ENCODE measurements around the gene TRIM24.
A peak's percentile ranks its signal among the peaks of the same experiment; 100 is the strongest.
"Not testable (repeated sequence)": the region's sequence is repeated elsewhere in the genome, so short reads cannot be mapped to it uniquely, and the experiment has no call there.

Gene TRIM24

DNA sequence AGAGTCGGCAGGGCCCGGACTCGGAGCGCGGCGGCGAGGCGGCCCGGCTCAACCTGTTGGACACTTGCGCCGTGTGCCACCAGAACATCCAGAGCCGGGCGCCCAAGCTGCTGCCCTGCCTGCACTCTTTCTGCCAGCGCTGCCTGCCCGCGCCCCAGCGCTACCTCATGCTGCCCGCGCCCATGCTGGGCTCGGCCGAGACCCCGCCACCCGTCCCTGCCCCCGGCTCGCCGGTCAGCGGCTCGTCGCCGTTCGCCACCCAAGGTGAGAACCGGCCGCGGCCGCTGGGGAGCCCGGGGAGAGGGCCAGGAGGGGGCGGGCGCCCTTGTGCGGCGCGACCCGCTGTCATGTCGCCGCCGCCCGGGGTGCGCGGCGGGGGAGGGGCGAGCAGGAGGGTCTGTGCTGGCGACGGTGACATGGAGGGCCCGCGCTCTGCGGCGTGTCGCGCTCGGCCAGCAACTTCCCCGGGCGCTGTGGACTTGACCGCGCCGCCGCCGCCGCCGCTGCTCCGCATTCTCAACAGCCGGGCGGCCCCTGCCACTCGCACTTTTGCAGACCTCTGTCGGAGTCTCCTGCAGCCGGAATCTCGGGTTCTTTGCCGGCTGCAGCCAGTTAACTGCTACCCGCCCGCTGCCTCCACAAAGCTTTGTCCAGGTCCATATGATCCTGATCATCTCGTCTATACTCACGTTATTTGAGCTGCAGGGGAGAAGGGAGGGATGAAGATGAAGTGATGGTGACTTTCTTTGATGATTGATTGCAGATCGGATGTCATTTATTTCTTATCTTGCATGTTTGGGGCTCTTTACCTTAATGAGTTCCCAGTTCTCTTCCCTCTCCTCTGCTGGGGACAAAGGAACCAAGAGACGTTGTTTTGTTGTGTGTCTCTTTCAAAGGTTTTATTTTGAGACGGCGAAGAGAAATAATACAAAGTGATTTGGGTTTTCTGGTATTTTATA is 869 bp downstream of the TRIM24 start:
- DNase-seq: peak; percentile 30 to 58

DNA sequence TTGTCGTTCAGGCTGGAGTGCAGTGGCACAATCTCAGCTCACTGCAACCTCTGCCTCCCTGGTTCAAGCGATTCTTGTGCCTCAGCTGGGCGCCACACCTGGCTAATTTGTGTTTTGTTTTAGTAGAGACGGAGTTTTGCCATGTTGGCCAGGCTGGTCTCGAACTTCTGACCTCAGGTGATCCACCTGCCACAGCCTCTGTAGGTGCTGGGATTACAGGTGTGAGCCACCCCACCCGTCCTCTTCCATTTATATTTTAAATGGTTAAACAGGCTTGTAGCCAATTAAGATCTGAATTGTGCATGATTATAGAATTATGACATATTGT is 3.2 kb downstream of the TRIM24 start:
- not testable (repeated sequence) for DNase-seq

DNA sequence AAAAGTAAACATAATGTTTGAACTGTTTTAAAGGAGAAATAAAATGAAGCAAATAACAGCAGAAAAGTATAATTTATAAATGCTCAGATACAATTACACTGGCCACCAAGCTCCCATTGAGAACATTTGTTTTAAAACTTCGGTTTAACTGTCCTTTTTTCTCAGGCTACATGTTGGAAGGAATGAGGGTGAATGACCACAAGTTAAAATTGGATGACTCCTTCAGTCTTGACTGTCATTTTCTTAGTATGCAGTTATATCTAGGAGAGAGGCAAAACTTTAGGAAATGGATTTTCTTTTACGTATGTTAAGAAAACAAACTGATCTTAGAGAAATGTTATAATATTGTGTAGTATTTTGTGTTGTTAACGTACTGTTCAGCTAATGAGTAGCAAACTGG is 5.0 kb downstream of the TRIM24 start:
- no peak for DNase-seq

DNA sequence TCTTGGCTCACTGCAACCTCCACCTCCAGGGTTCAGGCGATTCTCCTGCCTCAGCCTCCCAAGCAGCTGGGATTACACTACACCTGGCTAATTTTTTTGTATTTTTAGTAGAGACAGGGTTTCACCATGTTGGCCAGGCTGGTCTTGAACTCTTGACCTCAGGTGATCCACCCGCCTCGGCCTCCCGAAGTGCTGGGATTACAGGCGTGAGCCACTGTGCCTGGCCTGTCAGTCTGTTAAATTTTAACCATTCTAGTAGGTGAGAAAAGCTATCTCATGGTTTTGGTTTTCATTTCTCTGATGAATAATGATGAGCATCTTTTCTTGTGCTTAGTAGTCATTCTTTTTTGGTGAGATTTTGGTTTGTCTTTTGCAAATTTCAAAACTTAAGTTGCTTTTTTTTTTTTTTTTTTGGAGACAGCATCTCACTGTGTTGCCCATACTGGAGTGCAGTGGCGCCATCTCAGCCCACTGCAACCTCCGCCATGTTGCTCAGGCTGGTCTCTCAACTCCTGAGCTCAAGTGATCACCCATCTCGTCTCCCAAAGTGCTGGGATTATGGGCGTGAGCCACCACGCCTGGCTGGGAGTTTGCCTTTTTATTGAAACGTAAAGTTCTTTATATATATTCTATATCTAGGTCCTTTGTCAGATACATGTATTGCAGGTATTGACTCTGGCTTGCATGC is 6.2 kb downstream of the TRIM24 start:
- not testable (repeated sequence) for DNase-seq

DNA sequence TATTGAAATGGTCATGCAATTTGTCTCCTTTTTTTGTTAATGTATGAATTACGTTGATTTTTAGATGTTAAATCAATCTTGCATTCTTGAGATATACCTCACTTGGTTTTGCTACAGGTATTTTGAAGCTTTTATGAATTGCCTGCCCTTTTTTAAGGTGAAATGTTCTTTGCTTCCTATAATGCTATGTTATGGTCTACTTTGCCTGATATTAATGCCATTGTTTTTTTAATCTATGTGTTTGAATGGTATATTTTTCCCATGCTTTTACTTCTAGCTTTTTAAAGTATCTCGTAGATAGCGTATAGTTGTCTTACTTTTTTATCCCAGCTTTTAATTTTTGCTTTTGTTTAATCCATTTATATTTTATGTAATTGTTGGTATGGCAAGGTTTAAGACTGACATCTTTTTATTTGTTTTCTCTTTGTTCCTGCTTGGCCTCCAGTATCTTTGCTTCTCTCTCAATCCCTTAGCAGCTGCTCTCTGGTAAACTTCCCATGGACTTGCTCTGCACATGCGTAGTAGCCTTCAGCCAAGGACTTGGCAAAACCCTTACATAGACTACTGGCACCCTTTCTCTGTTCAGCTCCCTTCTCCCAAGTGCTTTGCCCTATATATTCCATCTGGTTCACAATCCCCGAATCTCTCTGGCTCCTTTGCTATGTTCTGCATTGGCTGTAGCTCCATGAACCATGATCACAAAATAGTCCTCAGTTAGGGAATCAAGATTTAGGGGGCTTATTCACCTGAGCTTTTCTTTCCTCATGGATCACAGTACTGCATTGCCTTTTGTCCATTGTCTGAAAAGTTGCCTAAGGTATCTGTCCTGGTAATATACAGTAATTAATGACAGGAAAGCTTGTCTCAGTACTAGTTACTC is 8.4 kb downstream of the TRIM24 start:
- DNase-seq: peak; percentile 68 to 79

DNA sequence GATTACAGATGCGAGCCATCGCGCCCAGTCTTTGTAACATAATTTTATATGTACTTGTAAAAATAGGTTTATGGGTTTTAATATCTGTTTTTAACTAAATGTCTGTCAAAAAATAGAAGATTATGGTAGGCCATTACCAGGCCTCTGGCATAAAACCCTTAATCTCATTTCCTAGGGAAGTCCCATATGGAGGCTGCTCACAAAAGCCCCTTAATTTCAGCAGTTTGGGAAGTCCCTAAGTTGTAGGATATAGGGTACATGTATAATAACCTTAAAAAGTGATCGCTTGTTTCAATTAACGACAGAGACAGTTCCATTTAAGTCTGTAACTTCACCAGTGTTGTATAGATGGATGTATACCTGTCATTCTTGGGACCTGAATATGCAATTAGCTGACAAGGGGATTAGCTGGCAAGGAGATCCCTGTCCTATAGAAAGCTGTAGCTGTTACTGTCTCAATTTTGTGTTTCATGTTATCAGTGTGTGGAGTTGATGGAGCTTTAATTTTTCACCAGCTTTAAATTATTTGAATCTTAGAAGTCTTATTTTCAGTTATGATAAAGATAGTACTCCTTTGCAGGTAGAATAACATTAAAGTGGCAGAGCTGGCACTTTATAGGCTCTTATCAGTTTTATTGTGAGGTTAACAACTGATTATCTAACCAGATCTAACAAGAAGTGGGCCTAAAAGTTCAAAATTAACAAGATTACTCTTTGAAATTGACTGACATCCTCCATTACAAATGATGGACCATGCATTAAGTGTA is 10.5 kb downstream of the TRIM24 start:
- no peak for DNase-seq

DNA sequence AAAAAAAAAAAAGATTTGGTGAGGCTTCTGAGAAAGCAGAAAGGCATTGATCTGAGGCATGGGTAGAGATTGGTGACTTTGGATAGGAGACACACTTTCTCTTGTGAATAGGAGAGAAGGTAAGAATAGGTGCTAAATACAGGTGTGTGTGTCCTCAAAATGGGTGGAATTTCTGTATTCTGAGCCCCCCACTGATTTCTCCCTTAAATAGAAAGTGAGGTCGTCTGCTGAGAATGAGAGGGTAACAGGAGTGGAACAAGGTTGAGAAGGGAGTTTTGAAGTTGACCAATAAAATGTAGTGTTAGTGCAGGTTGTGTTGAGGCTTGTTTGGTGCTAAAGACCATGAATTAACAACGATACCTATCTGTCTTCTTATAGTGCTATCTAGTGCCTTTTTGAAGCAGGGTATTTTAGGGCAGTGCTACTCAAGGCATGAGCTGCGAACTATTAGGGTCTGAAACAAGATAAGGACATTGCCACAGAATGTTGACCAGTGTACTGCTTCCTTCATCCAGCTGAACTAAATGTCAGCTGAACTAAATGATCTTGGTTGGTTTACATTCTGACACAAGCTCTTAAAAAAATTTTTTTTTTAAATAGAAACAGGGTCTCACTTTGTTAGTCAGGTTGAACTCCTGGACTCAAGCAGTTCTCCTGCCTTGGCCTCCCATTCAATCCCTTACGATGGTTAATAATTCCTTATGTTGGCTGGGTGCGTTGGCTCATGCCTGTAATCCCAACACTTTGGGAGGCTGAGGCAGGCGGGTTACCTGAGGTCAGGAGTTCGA is 12.4 kb downstream of the TRIM24 start:
- DNase-seq: no peak

DNA sequence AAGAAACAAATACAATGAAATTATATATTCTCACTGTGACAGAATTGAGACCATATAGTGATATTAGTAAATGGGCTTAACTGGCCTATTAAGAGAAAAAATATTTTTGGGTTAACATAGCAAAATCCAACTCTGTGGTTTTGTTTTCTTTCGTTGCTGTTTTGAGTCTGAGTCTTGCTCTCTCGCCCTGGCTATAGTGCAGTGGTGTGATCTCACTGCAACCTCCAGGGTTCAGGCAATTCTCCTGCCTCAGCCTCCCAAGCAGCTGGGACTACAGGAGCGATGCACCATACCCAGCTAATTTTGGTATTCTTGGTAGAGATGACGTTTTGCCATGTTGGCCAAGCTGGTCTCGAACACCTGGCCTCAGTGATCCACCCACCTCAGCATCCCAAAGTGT is 15.3 kb downstream of the TRIM24 start:
- no peak for DNase-seq

DNA sequence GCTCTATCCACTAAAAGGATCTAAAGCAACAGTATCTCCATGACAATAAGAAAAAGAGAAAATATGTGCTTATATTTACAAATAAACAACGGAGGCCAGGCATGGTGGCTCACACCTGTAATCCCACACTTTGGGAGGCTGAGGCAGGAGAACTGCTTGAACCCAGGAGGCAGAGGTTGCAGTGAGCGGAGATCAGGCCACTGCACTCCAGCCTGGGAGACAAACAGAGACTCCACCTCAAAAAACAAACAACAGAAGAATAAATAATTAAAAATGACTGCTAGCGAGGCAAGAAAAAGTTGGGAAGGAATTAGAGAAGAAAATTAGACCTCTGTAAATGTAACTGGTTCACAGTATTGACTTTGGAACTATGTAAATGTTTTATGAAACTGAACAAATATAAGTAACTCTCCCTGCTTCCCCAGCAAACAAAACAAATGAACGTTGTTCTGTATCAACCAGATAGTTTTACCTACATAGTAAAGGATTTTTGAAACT is 17.1 kb downstream of the TRIM24 start:
- DNase-seq: no peak

DNA sequence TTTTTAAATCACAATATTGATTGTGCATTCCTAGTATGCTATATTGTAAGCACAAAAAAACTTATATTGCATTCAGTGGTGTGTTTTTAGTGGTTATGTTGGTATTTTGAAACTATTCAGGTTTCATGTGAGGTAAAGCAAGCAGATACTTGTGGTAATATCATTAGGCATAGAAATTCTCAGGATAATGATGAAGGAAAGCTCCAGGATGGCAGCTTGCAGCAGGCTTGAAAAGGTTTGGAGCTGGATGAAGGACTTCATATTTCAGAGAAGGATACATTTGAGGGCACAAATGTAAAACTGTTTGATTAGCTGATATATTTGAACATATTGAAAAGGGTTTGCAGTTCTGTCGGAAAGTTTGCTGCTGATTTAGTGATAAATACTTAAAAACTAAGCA is 17.5 kb downstream of the TRIM24 start:
- DNase-seq: no peak

DNA sequence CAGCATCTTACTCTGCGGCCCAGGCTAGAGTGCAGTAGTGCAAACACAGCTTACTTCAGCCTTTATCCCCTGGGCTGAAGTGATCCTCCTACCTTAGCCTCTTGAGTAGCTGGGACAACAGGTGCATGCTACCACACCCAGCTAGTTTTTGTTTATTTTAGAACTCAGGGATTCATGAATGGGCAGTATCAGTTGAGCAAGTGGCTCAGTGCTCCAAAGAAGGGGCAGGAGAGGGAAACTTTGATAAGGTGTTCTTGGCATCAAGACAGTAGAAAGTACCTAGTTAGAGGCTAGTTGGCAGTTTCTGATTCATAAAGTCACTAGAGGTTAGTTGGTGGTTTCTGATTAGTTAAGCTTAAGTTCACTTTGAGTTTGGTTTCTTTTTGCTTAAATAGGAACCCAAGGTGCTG is 18.4 kb downstream of the TRIM24 start:
- DNase-seq: no peak

DNA sequence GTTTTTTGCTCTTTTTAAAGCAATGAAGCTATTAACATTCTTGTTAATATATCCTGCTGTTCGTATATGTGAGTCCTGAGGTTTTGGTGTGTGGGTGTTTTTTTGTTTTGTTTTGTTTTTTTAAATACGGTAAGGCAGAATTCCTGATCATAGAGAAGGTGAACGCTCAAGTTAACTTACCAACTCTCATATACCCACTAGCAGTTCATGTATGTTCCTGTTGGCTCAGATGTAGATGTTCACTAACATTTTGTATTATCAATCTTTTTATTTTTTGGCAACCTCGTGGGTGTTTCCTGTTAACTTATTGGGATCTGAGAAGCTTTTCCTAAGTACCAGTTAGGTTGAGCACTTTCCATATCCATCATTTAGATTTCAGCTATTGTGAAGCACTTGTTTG is 20.5 kb downstream of the TRIM24 start:
- no peak for DNase-seq

DNA sequence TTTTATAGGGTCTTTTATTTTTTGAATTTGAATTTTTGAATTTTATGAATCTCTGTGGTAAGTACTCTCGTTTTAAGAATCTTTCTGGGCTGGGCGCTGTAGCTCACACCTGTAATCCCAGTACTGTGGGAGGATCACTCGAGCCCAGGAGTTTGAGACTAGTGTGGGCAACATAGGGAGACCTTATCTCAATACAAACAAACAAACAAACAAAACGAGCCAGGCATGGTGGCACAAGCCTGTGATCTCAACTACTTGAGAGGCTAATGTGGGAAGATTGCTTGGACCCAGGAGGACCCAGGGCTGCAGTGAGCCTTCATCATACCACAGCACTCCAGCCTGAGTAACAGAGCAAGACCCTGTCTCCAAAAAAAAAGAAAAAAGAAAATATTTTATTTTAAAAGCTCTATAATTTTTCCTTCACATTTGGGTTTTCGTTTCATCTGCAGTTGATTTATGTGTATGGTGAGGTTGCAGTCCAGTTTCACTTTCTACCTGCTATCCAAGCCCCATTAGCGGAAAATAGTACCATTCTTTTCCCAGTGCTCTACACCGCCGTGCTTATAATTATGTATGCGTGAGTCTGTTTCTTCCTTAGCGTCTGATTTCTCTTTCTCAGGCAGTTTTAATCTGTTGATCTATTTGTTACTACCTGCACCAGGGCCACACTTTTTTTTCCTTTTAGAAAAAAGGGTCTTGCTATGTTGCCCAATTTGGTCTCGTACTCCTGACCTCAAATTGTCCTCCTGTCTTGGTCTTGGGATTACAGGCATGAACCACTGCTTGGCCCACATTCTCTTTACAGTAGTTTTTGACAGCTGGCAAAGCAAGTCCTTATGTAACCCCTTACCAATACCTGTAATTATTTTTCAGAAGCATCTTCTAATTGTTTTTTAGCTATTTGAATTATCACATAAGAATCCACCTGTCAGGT is 21.7 kb downstream of the TRIM24 start:
- no peak for DNase-seq

DNA sequence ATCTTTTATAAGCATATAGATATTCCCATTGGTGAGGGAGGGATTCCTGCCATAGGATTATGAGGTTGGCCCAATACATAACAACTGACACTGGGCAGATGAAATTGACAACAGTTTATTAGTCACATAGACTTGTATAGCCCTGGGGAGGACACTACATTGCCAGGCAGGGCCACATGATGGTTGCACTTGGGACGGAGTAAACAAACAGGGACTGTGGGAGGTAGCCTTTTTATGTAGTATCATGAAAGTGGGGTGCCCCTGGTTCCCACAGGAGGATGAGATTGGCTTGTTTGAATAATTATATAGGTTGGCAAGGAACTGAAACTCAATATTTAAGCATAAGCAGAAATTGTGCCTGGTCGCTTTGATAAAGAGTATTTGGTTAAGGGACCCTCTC is 23.5 kb downstream of the TRIM24 start:
- no peak for DNase-seq

DNA sequence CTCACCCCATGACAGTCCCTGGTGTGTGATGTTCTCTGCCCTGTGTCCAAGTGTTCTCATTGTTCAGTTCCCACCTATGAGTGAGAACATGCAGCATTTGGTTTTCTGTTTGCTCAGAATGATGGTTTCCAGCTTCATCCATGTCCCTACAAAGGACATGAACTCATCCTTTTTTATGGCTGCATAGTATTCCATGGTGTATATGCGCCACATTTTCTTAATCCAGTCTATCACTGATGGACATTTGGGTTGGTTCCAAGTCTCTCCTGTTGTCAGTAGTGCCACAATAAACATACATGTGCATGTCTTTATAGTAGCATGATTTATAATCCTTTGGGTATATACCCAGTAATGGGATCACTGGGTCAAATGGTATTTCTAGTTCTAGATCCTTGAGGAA is 25.4 kb downstream of the TRIM24 start:
- not testable (repeated sequence) for DNase-seq

DNA sequence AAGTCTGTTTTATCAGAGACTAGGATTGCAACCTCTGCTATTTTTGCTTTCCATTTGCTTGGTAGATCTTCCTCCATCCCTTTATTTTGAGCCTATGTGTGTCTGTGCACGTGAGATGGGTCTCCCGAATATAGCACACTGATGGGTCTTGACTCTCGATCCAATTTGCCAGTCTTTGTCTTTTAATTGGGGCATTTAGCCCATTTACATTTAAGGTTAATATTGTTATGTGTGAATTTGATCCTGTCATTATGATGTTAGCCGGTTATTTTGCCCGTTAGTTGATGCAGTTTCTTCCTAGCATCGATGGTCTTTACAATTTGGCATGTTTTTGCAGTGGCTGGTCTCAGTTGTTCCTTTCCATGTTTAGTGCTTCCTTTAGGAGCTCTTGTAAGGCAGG is 29.1 kb downstream of the TRIM24 start:
- DNase-seq: not testable (repeated sequence)

DNA sequence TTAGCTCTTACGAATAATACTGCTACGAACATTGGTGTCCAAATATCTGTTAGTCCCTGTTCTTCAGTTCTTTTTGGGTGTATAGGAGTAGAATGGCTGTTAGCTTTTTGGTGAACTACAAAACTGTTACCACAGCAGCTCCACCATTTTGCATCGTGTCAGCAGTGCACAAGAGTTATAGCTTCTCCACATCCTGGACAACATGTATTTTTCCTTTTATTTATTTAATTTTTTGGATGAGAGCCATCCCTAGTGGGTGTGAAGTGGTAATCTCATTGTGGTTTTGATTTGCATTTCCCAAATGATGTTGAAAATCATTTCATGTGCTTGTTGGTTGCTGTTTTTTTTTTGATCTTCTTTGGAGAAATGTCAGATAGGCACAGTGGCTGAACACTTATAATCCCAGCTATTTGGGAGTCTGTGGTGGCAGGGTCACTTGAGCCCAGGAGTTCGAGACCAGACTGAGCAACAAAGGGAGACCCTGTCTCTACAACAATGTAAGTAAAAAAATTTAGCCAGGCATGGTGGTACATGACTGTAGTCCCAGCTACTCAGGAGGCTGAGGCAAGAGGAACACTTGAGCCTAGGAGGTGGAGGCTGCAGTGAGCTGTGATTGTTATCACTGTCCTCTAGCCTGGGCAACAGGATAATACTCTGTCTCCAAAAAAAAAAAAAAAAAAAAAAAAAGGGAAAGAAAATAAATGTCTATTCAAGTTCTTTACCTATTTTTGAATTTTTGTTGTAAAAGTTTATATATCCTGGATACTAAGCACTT is 31.7 kb downstream of the TRIM24 start:
- no peak for DNase-seq

DNA sequence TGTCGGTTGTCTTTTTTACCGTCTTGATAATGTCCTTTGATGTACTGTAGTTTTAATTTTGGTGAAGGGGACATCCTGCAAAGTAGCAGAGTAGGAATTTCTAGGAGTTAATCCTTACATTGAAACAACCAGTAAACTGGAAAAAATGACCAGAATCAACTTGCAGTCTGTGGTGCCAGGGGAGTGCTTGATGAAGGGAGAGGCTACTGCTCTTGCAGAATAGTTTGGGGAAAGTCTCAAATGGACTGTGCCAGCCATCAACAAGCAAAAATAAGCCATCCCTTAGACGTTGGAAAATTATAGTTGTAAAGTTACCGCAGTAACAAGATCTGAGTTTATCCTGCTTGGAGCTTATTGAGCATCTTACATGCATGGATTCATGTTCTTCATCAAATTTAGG is 32.4 kb downstream of the TRIM24 start:
- DNase-seq: no peak

DNA sequence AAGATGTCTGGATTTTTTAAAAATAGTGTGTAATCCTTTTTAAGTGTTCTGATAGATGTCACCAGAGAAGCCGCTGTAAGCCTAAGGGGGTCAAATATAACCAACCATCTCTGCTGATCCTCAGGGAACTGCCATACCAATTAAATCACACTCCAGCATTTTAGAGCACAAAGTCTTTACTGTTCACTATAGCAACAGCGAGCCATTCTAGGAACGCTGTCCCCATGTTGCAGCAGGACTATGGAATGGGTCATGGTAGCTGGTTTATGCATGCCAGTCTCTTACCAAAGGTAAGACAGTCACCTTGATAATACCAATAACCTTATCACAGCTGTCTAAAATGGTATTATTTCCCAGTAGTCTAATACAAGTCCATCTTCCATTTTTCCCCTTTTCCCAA is 33.5 kb downstream of the TRIM24 start:
- DNase-seq: no peak

Measured in hippocampal formation (tissue), 2 donors.